Measurements from ENCODE around the gene WDR13.

DNA sequence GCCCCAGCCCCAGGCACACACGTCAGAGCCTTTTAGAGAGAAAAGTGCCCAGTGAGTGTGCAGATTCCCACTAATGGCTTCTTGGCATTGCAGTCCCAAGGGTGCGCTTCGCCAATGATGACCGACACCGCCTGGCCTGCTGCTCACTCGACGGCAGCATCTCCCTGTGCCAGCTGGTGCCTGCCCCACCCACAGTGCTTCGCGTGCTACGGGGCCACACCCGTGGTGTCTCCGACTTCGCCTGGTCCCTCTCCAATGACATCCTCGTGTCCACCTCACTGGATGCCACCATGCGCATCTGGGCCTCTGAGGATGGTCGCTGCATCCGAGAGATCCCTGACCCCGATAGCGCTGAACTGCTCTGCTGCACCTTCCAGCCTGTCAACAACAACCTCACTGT, 2.9 kb downstream of the WDR13 start:
- TF ChIP-seq, protein P1, sequence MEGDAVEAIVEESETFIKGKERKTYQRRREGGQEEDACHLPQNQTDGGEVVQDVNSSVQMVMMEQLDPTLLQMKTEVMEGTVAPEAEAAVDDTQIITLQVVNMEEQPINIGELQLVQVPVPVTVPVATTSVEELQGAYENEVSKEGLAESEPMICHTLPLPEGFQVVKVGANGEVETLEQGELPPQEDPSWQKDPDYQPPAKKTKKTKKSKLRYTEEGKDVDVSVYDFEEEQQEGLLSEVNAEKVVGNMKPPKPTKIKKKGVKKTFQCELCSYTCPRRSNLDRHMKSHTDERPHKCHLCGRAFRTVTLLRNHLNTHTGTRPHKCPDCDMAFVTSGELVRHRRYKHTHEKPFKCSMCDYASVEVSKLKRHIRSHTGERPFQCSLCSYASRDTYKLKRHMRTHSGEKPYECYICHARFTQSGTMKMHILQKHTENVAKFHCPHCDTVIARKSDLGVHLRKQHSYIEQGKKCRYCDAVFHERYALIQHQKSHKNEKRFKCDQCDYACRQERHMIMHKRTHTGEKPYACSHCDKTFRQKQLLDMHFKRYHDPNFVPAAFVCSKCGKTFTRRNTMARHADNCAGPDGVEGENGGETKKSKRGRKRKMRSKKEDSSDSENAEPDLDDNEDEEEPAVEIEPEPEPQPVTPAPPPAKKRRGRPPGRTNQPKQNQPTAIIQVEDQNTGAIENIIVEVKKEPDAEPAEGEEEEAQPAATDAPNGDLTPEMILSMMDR (optimal IDR thresholded peaks at IDR 0.05 in 1 of 3, IDR thresholded peaks at IDR 0.05 in 1 of 3, conservative IDR thresholded peaks at IDR 0.05 in 1 of 3; ENCODE audit: extremely low read depth in 1 of 3, insufficient read depth in 2 of 3, low read length in 3 of 3), result no peak
- TF ChIP-seq EZH2 (IDR thresholded peaks at IDR 0.05; ENCODE audit: low read length), result no peak

All from keratinocyte (primary cell).